GM19468 (cell line): Measurements from ENCODE around the gene CMTM8.

Experiments used
- ATAC-seq: cut with Tn5 transposase; IDR thresholded peaks from one replicate; pipeline ENCODE4 v1.9.1; 2021; ENCODE audit warnings: mild to moderate bottlenecking, moderate library complexity, moderate number of reproducible peaks; ENCODE audit not compliant: unreplicated experiment; ENCODE audit errors: extremely low read depth

The CMTM8 gene

DNA sequence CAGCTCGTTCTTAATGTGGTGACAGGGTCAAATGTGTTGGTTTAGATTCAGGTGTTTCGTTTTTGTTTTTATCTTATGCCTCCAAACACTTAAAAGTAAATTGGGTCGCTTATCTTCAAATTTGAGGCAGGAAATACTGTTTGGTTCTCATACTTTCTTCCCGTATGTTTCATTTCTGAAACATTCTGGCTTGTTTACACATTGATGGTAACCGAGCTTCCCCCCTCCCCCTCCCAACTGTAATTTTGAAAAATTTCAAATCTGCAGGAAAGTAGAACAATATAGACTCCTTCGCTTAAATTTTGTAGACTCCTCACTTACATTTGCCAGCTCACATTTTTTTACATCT is 64.9 kb downstream of the CMTM8 start:
- ATAC-seq = no peak

DNA sequence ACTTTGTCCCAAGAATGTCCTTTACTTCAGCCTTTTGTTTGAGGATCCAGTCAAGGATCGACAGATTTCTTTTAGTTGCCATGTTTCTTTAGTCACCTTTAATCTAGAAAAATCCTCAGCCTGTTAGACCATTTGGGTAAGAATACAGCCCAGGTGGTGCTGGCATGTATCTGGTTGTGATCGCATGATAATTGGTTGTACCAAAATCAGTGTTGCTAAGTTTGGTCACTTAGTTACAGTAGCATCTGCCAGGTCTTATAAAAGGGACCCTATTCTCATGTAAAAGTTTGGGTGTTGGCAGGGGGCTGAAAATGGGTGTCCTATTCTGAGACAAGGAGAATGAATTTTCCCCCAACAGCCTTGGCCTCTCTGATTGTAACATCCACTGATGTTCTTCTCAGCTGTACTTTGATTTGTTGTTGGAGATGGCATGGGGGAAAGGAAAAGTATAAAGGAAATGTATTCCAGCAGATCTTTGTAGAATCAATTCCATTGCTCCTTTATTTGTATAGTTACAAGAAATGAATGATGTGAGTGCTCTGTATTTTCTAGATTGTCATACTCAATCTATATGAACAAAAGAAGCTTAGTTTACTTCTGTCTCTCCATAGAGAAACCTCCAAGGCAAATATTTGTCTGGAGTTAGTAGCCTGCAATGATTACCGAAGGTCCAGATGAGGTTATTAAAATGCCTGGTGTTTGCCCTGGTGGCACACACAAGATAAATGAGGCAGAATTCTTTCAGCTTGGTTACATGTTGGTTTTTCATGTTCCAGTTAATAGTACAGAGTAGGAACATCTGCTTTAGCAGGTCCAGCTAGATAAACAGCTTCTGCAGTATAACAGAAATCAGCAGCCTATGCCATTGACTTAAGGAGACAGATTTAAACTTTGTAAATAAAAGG is 65.7 kb downstream of the CMTM8 start:
- ATAC-seq = no peak

DNA sequence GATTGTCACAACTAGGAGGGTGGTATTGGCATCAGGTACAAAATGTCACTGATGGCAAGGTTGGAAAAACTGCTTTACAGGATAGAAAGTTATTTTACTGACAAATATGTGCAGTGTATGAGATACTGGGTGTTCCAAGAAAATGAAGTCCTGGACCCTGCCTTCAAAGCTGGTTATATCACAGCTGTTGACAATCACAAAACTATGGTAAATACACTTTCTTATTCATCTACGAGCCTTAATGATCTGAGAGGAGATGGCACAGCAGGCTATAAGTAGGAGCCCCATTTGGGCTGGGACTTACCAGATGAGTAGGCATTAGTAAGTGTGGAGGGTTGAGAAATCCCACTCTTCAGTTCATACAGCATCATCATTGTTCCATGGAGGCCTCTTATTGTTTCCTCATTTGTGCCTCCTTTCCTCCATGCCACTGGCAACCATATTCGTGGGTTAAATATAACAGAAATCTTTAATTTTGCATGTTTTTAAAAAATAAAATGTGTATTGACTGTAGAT is 66.9 kb downstream of the CMTM8 start:
- ATAC-seq = no peak

DNA sequence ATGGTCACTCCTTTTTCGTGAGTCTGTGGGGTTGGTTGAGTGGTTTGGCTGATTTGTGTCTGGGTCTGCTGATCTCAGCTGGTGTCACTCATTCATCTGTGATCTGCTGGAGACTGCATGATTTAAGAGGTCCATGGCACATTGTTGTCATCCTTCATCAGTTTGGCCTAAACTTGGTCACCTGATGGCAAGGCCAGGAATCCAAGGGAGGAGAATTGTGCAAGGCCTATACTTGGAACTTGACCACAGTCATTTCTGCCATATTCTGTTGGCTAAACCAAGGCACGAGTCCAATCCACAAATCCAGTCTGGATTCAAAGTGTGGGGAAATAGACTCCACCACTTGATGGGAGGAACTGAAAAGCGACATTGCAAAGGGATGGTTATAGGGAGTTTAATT is 67.6 kb downstream of the CMTM8 start:
- no peak for ATAC-seq

DNA sequence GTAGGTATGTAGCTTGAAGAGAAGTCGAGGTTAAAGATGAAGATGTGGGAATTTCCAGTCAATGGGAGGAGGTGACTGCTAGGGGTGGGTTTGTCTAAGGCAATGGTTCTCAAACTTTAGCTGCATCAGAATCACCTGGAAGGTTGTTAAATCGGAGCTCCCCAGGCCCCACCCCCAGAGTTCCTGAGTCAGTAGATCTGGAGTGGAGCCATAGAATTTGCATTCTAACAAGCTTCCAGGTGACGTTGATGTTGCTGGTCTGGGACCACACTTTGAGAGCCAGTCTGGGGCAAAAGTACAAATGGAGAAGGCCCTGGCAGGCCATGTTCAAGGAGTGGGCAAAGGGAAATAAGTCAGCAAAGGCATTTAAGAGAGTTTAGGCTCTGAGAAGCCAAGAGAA is 69.1 kb downstream of the CMTM8 start:
- ATAC-seq = no peak

DNA sequence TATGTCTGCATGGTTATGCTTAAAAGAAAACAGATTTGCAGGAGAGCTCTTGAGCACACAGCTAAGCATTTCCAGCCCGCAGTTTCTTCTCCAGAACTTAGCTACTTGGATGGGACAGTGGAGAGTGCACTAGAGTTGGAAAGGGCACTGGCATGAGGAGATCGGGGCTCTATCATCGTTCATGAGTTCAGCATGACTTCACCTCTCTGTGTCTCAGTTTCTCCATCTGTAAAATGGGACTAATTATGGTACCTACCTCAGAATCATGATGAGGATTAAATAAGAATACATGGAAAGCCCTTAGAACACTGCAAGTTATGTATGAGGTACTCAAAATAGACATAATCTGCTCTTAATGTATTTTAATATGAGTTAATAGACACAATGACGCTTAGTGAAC is 69.9 kb downstream of the CMTM8 start:
- ATAC-seq = no peak

DNA sequence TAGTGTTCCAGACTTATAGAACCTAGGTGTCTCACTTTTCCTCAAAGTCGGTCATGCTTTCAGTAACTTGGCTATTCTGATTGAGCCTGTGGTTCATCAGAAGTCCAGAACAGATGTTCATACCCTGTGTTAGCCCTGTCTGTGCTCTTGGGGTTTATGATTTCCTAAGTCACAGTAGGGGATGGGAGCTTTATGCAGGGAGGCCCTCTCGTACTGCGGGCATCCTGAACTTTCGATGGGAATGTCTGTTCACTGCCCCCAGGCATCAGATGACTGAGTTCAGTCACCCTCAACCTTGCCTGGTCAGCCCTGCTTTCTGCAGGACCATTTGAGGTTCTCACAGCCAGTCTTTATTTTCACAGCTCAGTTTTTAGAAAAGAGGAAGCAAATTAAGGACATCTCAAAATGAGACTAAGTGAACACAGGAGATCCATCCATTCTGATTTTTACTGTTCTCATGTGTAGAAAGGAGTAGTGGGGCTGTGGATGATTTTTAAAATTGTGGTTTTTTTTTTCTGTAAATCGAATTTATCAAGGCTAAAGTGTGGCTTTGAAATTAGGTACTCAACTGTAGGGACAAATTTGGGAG is 71.3 kb downstream of the CMTM8 start:
- ATAC-seq = no peak

DNA sequence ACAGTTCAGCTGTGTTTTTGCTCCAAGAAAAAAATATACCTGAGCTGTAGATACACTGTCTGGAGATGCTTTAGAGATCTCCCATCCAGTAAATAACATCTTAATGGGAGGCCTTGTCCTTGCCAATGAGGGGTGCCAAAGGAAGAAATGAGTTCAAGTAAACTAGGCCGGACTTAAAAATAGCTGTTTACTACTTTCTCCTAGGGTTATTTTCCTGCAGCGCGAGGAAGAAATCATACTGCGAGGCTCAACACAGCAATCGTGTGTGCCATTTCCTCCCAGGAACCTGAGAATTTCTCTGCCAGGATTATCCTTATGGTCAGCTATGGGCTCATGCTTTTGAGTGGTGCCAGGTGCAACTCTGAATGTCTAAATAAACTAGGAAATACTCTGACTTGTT is 71.9 kb downstream of the CMTM8 start:
- ATAC-seq = no peak

DNA sequence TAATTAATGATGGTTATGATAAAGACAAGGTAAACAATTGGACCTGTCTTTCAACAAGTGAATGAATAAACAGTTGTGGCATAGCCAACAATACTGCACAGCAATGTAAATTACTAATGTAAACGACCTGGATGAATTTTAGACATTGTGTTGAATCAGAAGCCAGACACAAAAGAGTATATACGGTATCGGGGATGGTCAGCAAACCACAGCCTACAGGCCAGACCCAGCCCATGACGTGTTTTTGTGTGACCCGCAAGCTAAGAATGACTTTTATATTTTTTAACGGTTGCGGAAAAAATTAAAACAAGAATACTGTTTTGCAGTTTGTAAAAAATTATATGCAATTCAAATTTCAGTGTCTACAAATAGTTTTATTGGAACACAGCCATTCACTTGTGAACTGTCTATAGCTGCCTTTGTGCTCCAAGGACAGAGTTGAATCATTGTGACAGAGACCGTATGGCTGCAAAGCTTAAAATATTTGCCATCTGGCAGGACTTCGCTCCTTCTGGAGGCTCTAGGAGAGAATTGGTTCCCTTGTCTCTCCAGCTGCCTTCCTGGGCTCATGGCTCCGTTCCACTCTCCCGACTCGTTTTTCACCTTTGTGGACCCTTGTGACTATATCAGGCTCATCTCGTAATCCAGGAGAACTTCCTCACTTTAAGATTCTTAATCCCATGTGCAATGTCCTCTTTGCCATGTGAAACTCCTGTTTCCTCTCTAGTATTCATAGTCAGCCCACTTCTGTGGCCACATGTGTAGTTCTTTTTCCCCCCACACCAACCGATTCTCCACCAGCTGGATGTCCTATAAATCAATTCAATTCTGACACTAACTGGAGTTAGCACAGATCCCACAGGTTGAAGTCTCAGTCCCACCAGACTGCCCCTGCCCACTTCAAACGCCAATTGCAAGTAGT is 72.7 kb downstream of the CMTM8 start:
- no peak for ATAC-seq

DNA sequence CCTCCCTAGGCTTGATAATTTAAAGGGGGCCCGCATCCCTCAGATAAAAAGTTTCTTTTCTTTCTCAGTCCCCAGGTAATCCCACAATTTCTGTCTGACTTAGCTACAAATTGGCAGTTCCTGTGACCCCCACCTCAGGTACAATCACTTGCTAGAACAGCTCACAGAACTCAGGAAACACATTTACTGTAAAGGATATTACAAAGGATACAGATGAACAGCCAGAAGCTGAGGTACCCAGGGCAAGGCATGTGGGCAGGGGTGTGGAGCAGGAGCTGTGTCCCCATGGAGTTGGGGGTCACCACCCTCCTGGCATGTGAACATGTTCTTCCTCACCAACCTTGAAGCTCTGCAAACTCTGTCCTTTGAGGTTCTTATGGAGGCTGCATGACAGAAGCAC is 73.8 kb downstream of the CMTM8 start:
- no peak for ATAC-seq

DNA sequence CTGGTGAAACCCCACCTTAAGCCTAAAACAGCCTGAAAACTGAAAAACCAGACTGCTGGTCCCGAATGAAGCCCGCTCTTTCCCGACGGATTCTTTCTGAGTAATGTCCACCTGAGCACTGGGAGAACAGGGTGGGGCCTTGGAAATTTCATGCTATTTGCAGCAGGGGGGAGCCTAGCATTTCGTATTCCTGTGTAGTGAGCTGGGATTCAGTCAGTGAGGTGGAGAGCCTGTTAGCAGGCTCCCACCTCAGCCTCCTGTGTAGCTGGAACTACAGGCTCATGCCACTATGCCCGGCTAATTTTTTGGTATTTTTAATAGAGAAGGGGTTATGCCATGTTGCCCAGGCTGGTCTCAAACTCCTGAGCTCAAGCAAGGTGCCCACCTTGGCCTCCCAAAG is 74.7 kb downstream of the CMTM8 start:
- no peak for ATAC-seq

DNA sequence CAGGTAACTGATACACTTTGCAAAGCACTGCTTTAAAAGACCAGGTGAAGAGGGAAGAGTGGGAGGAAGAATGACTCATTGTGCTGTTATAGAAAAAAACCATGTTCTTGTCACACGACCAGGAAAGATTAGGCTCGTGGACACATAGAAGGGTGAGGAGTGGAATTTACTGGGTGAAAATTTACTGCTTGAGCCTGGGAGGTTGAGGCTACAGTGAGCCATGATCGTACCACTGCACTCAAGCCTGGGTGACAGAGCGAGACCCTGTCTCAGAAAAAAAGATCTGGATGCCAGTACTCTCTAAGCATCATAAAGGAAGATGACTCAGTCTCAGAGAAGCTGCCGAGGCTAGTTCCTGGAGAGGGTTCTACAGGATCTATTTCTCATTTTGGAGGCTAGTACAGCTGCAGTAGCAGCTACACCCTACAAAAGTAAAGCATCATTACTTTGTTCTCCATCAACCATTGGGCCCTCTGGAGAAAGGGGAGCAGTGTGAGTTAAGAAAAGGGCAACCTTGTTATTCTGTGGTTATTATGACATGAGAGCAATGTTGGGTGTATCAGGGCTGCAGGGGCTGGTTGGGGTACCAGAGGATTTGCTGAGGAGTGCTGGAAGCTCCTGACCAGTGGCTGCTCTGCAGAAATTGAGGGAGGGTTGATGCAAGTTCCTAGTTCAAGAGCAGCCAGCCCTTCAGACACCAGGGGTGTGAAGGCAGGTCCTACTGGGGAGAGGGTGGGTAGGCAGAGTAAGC is 75.4 kb downstream of the CMTM8 start:
- no peak for ATAC-seq

DNA sequence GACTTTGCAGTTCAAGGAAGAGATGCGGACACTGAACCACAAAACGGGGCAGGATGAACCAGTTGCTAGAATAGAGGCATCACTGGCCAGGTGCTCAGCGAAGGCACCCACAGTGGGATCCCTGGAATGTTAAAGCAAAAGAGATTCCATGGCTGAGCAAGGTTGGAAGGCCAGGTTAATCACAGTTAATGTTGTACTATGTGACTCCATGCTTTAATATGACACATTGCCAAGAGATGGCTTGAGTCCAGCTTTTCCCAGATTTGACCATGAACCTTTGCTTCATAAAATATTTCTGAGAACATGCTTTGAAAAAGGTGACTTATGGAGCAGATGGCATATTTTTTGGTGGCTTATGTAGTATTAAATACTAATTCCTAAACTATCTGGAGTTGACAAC is 77.0 kb downstream of the CMTM8 start:
- ATAC-seq = no peak

DNA sequence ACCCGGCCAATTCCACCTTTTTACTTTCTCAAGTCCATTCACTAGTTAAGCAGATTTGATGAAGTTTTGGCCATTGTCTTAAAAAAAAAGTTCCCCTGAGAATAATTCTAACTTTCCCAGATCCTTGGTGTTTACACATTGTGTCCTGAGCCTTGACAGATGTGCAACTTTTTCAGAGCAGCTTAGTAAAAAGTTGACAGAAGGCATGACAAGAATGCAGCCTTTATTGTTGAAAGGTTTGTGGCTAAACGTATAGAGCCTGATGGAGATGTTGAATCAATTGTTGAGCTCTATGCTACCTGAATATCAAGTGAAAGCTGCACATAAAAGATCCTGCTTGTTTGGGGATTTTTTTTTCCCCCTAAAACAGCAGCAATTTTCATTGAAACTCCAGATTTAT is 77.8 kb downstream of the CMTM8 start:
- ATAC-seq = no peak

DNA sequence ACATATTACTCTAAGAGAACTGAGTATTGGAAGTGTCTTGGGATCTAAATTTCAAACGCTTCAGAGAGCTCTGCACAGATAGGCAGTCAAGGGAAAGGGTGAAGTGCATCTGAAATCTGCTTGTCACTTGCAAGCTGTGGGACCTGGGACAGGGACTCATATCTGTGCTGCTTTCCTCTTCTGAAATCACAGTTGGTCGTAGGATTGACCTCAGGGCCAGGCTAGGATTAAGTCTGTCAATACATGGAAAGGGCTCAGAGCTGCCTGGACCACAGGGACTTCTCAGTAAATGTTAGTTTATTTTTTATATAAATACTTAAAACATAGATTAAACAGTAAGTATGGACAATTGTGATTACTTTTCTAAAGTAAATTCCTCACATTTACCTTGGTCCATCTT is 78.5 kb downstream of the CMTM8 start:
- no peak for ATAC-seq

DNA sequence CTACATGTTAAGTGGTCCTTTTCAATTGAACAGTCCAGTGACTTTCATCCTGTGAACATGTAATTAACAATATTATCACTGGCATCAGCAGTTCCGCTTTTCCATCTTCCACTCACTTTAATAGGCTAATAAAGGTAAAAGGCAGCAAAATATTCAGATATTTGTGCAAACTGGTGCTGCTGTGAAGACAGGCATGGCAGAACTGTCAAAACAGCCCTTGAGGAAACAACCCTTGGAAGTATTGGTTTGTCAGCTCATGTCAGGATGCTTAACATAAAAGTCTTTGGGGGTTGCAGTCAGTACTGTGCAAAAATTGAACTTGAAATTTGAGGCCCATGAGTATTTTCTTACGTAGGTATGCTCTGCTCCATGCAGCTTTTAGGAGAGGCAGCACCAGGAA is 81.1 kb downstream of the CMTM8 start:
- ATAC-seq = no peak

DNA sequence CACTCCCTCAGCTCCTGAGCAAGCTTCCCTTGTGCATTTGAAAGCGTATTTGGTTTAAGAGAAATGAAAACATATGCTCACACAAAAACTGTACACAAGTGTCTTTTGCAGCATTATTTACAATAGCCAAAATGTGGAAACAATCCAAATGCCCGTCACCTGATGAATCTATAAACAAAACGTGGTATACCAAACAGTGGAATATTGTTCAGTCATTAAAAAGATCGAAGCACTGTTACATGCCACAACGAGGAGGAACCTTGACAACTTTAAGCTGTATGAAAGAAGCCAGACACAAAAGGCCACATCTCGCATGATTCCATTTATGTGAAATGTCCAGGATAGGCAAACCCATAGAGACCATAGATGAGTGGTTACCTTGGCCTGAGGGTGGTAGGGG is 81.6 kb downstream of the CMTM8 start:
- no peak for ATAC-seq

DNA sequence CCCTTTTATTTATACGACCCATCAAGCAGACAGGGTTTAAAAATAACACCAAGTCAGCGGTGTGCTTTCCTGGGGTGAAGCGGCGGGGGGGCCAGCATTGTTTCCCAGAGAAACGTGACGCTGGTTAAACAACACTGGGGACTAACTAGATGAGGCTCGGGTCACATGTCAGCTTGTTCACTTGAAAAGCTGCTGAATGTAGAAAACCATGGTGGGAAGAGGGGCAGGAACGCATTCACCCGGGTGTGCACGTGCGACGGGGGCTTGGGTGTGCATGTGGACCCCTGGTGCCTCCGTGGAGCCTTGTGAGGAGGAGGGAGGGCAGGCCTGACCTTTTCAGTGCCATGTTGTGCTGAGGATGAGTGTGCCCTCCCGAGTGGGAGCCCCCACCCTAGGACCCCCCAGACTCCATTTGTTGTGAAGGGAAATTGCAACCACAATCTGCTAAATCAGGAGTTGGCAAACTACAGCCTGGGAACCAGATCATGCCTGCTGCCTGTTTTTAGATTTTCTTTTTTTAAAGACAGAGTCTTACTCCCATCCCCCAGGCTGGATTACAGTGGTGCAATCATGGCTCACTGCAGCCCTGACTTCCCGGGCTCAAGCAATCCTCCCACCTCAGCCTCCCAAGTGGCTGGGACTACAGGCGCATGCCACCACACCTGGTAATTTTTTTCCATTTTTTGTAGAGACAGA is 82.8 kb downstream of the CMTM8 start:
- no peak for ATAC-seq

DNA sequence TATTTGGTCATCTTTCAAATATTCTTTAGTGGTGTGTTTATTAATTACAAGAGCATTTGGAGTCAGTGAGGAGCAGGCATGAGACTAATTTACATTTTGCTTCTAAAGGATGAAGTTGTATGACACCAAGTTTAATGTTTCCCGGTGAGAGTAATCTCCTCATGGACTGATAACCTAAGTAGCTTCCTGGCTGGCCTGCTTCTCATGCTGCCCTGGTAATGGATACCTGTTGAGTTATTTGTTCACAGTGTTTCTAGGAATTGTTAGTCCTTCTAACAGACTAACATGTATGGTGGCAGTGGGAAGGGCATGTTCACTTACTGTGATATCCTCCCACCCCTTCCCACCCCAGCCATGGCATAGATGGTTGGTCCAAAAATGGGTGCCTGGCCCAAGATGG is 83.8 kb downstream of the CMTM8 start:
- ATAC-seq = no peak

DNA sequence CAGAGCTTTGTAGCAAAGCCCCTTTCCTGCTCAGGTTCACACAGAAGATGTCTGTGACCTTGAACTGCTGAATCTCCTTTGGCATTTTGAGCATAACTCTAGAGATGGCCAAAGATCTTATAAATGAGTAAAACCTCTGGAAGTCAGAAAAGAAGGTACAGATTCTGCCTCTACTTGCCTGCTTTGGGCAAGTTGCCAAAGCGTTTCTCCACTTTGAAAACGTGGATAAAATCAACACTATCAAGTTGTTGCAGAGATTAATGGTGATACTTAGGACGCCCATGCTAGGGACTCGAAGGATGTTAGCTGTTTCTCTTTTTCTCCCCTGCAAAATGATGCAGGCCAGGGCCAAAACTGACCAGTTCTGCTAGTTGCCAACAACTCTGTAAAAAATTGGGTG is 85.1 kb downstream of the CMTM8 start:
- ATAC-seq = no peak
